AG04450 (cell line): Measurements from ENCODE around the gene C1QTNF8. TPM values are rescaled to one million over a fixed set of nuclear protein-coding genes. Genes with fewer than 3 reads are reported as not detected.

Source experiments
- CTCF ChIA-PET: fragments of 300-600, 350-600 bp; formaldehyde crosslinking; extraction: SDS; loops from one replicate; lab custom pipeline; 2022; ENCODE audit warnings: antibody characterized with exemption, inconsistent platforms; lab: Charles Lee
- POLR2A ChIA-PET: fragments of 350-600 bp; formaldehyde crosslinking; extraction: SDS; loops from one replicate; lab custom pipeline; 2021; ENCODE audit warnings: antibody characterized with exemption, inconsistent platforms; lab: Yijun Ruan, JAX
- DNase-seq: peaks from one replicate; pipeline ENCODE4 v3.0.0-alpha.2; 2011; ENCODE audit warnings: low read depth, low spot score
- H3K27ac ChIP-seq: one replicate; pipeline ENCODE4 v1.5.1; 2012; ENCODE audit warnings: low read depth, low read length, control low read depth
- H3K27me3 ChIP-seq: one replicate; pipeline ENCODE4 v1.6.0; 2012; ENCODE audit warnings: low read length; ENCODE audit not compliant: control insufficient read depth, insufficient read depth
- H3K4me3 ChIP-seq: 2 replicates; pipeline ENCODE4 v1.5.1; 2011; ENCODE audit warnings: mild to moderate bottlenecking, low read depth, low read length, control low read depth
- H3K9me3 ChIP-seq: 2 replicates; pipeline ENCODE4 v1.5.1; 2012; ENCODE audit warnings: low read length; ENCODE audit not compliant: control insufficient read depth, insufficient read depth
- CTCF ChIP-seq: IDR thresholded peaks from 2 replicates; pipeline ENCODE4 v1.5.1; 2011; ENCODE audit warnings: low read depth, low read length, control low read depth, inconsistent platforms
- polyA plus RNA-seq: library from polyadenylated mRNA; depleted of rRNA; stranded (reverse); fragments of >200 nt; gene quantifications from 2 replicates; pipeline ENCODE4 v1.2.3, GENCODE V29; 2011

The C1QTNF8 gene
- polyA plus RNA-seq, 1 experiment = not detected

GRCh38 chr16:1061769-1062505, 34.1 kb downstream of the C1QTNF8 start:
- no peak for TF ChIP-seq CTCF
- H3K27ac ChIP-seq = no peak overlapping the region
- H3K27me3 ChIP-seq = peaks cover 21% of the 10 kb centered on the region
- ChIA-PET CTCF (no interaction called here), POLR2A (no interaction called here)
- H3K9me3 ChIP-seq = peaks cover 11% of the 10 kb centered on the region; the same call in 1 of the 2 replicates
- no peak for DNase-seq
- no peak overlapping the region for H3K4me3 ChIP-seq

- Histone ChIP-seq H3K27ac (no peak overlapping the region), H3K4me3 (no peak overlapping the region), H3K9me3 (peaks cover 11% of the 10 kb centered on the region; the same call in 1 of the 2 replicates), H3K27me3 (peaks cover 14% of the 10 kb centered on the region)
- ChIA-PET CTCF (no interaction called here), POLR2A (no interaction called here)
- DNase-seq = no peak
- TF ChIP-seq CTCF = no peak
Observed at GRCh38 chr16:1060416-1061340, 35.4 kb downstream of the C1QTNF8 start.

- CTCF ChIA-PET = no interaction called here
- POLR2A ChIA-PET = no interaction called here
- Histone ChIP-seq H3K27ac (no peak overlapping the region), H3K9me3 (peaks cover 11% of the 10 kb centered on the region; the same call in 1 of the 2 replicates), H3K4me3 (no peak overlapping the region), H3K27me3 (peaks cover 2% of the 10 kb centered on the region)
- no peak for DNase-seq
- TF ChIP-seq CTCF = no peak
Observed at GRCh38 chr16:1059310-1059709, 36.7 kb downstream of the C1QTNF8 start.

- Histone ChIP-seq H3K27ac (no peak overlapping the region), H3K9me3 (peaks cover 11% of the 10 kb centered on the region; the same call in 1 of the 2 replicates), H3K27me3 (peaks cover 2% of the 10 kb centered on the region), H3K4me3 (no peak overlapping the region)
- ChIA-PET CTCF (interaction anchor here (0.7 to 2.8 kb wide), 4 partner anchors 16 to 310 kb away, joined by 3 to 18 read pairs (median 8); no protein-coding TSS in a partner anchor), POLR2A (no interaction called here)
- no peak for TF ChIP-seq CTCF
- no peak for DNase-seq
Observed at GRCh38 chr16:1058216-1058615, 37.8 kb downstream of the C1QTNF8 start.
